GM12892 (cell line): ENCODE data around the gene ME3.

Experiments
- POLR2A ChIP-seq: IDR thresholded peaks from 2 replicates; pipeline ENCODE4 v1.6.1; 2011; ENCODE audit warnings: low read depth, low read length, control low read depth
- POLR2AphosphoS5 ChIP-seq: IDR thresholded peaks from 2 replicates; pipeline ENCODE4 v1.6.1; 2011; ENCODE audit warnings: low read depth, low read length, control low read depth

- TF ChIP-seq POLR2A = no peak
- TF ChIP-seq POLR2AphosphoS5 = no peak
These were observed 212.5 kb downstream of the ME3 start for GRCh38 chr11:86459682-86460460.
